Body of pancreas (tissue), 4 donors: Measurements from ENCODE around the gene DLG3. TPM values are rescaled to one million over a fixed set of nuclear protein-coding genes. Genes with fewer than 3 reads are reported as not detected.

Experiments used
- ATAC-seq: fragments of 150-250 bp; one replicate; pipeline ENCODE4 v1.9.1; 2016
- DNase-seq, 4 donors: peaks; one replicate each; pipeline ENCODE4 v3.0.0-alpha.2; 2019
- H3K27ac ChIP-seq, 4 donors: fragments of 200-600 bp; sonication (generic); 1 replicate in 3 of 4; 2 replicates in 1 of 4; pipeline versions ENCODE4 v1.5.1 to v1.6.1; 2016 to 2019; ENCODE audit warnings: mild to moderate bottlenecking in 1 of 4, mixed read lengths in 1 of 4, moderate library complexity in 1 of 4
- H3K27me3 ChIP-seq, 2 donors: fragments of 200-600 bp; sonication (generic); one replicate each; pipeline ENCODE4 v1.6.0; 2016; ENCODE audit warnings: mild to moderate bottlenecking in 1 of 2
- H3K36me3 ChIP-seq, 2 donors: fragments of 200-600 bp; sonication (generic); replicated peaks in 1 of 2; 2 replicates each; pipeline ENCODE4 v1.5.1; 2016; ENCODE audit warnings: low read depth in 2 of 2; ENCODE audit not compliant: insufficient read depth in 1 of 2
- H3K4me1 ChIP-seq: fragments of 200-600 bp; sonication (generic); one replicate; pipeline ENCODE4 v1.6.0; 2016
- H3K4me3 ChIP-seq, 2 donors: fragments of 200-600 bp; sonication (generic); 1 replicate in 1 of 2; 2 replicates in 1 of 2; pipeline ENCODE4 v1.5.1; 2016 to 2019
- H3K9me3 ChIP-seq, 3 donors: fragments of 200-600 bp; sonication (generic); 1 replicate in 2 of 3; 2 replicates in 1 of 3; pipeline ENCODE4 v1.5.1; 2016
- POLR2A ChIP-seq, 3 donors: fragments of 450-650 bp; IDR thresholded peaks; one replicate each; pipeline ENCODE4 v1.6.1; 2016; ENCODE audit warnings: antibody characterized with exemption in 3 of 3, mild to moderate bottlenecking in 2 of 3
- WGBS, 2 donors: methylation state at CpG; one replicate each; pipeline ENCODE4 v1.1.5; 2017; 5-methylcytosine and 5-hydroxymethylcytosine counted together
- intact Hi-C: fragments of 100-400 bp; cut with DNase I; formaldehyde crosslinking; loops from one replicate; pipeline ENCODE4 v1.15.1; 2023
- total RNA-seq, 2 donors: library from RNA; depleted of rRNA; stranded (reverse); fragments of >200 nt; gene quantifications; one replicate each; pipeline ENCODE4 v1.1.0, GENCODE V29; 2016
- TF ChIP-seq, protein P1 (sequence below), 7 experiments: fragments of 450-650 bp in 4 of 7; fragments of 200-600 bp in 3 of 7; sonication (generic) in 3 of 7; IDR thresholded peaks; one replicate each; pipeline ENCODE4 v1.5.1; 2016 to 2019; ENCODE audit warnings: antibody characterized with exemption in 7 of 7

Gene DLG3
- total RNA-seq, 2 donors from 2014 or later = 26.0 to 26.7 TPM

DNA sequence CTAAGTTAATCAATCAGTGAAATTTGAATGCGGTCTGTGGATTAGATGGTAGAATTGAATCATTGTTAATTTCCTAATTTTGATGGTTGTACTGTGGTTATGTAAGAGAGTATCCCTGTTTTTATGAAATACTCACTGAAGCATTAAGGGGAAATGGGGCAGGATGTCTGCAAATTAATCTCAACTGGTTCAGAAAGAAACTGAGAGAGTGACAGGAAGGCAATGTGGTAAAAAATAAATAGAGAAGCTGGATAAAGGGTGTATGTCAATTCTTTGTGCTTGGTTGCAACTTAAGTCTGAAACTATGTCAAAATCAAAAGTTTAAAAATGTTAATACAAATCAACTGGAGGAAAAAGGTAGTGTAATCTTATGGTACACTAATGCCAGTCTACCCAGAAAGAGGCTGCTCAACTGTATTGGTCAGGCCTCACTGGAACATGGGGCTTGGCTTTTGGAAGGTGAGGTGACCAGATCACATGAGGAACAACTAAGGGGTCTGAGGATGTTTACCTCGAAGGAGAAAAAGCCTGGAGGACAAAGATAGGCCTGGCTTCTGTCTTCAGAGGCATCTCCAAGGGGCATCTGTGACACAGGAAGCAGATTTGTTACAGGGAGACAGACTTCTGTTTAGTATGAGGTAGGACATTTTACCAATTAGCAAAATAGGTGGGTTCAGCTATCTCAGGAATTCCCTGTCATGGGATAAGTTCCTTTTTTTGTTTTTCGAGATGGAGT is 83.1 kb downstream of the DLG3 start:
- Histone ChIP-seq H3K27me3 (no peaks in the 10 kb centered on the region), H3K36me3 (no peaks in the 10 kb centered on the region), H3K9me3 (no peaks in the 10 kb centered on the region), H3K27ac (peak overlapping the region in 3 of 4 donors; percentile 20 to 49 (median 25)), H3K4me3 (no peak overlapping the region), H3K4me1 (peaks cover 51% of the 10 kb centered on the region)
- 57 to 59% methylated on average over 3 of the region's 3 CpGs for WGBS, 2 donors
- DNase-seq (no peak), ATAC-seq (no peak)
- intact Hi-C loops = no loop called here
- TF ChIP-seq, protein P1, sequence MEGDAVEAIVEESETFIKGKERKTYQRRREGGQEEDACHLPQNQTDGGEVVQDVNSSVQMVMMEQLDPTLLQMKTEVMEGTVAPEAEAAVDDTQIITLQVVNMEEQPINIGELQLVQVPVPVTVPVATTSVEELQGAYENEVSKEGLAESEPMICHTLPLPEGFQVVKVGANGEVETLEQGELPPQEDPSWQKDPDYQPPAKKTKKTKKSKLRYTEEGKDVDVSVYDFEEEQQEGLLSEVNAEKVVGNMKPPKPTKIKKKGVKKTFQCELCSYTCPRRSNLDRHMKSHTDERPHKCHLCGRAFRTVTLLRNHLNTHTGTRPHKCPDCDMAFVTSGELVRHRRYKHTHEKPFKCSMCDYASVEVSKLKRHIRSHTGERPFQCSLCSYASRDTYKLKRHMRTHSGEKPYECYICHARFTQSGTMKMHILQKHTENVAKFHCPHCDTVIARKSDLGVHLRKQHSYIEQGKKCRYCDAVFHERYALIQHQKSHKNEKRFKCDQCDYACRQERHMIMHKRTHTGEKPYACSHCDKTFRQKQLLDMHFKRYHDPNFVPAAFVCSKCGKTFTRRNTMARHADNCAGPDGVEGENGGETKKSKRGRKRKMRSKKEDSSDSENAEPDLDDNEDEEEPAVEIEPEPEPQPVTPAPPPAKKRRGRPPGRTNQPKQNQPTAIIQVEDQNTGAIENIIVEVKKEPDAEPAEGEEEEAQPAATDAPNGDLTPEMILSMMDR (IDR thresholded peaks at IDR 0.05) = no peak
- TF ChIP-seq POLR2A (IDR thresholded peaks at IDR 0.05) = no peak

DNA sequence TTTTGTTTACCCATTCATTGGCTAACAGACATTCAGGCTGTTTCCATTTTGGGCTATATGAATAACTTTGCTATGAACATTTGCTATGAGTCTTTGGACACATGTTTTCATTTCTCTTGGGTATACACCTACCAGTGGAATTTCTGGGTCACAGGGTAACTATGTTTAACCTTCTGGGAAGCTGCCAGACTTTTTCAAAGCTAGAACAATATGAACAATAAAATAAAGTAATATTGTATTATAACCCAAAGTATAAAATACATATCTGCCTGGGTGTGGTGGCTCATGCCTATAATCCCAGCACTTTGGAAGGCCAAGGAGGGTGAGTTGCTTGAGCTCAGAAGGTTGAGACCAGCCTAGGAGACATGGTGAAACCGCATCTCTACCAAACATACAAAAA is 90.6 kb downstream of the DLG3 start:
- intact Hi-C loops = no loop called here
- no peak overlapping the region for H3K4me3 ChIP-seq
- no peak for DNase-seq
- H3K4me1 ChIP-seq = peaks cover 12% of the 10 kb centered on the region
- no peak for ATAC-seq
- no peaks in the 10 kb centered on the region for H3K9me3 ChIP-seq
- WGBS, 2 donors = 69% methylated on average over 1 of the region's 1 CpG; no CpG with 5 or more reads in 1 of the 2 donors
- H3K27me3 ChIP-seq = peaks cover 0 to 3% of the 10 kb centered on the region in 2 donors
- no peak overlapping the region for H3K27ac ChIP-seq
- no peak for TF ChIP-seq POLR2A (IDR thresholded peaks at IDR 0.05)
- TF ChIP-seq, protein P1 (IDR thresholded peaks at IDR 0.05) = no peak
- H3K36me3 ChIP-seq = no peaks in the 10 kb centered on the region

DNA sequence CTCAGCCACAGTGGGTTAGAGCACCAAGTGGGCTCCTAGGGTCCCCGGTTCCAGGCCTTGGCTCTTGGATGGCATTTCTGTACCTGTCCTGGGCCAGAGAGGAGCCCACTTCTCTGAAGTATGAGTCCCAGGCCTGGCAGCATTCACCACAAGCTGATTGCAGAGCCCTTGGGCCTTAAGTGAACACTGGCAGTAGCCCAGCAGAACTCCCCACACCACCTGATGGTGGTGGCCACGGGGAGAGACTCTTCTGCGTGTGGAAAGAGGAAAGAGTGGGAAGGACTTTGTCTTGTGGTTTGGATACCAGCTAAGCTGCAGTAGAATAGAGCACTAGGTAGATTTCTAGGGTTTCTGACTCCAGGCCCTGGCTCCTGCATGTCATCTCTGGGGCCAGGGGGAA is 104.8 kb downstream of the DLG3 start:
- DNase-seq (peak; percentile 22 to 62 (median 39)), ATAC-seq (peak; percentile 30)
- H3K27ac ChIP-seq = peak overlapping the region; percentile 14 to 76 (median 66)
- H3K4me1 ChIP-seq = peaks cover 30% of the 10 kb centered on the region
- no peaks in the 10 kb centered on the region for H3K9me3 ChIP-seq
- H3K27me3 ChIP-seq = no peaks in the 10 kb centered on the region
- WGBS, 2 donors = 25 to 33% methylated on average over 1 to 2 of the region's 3 CpGs
- intact Hi-C loops = no loop called here
- TF ChIP-seq, protein P1 (IDR thresholded peaks at IDR 0.05) = no peak
- TF ChIP-seq POLR2A (IDR thresholded peaks at IDR 0.05) = no peak
- H3K4me3 ChIP-seq = no peak overlapping the region
- H3K36me3 ChIP-seq = no peaks in the 10 kb centered on the region

DNA sequence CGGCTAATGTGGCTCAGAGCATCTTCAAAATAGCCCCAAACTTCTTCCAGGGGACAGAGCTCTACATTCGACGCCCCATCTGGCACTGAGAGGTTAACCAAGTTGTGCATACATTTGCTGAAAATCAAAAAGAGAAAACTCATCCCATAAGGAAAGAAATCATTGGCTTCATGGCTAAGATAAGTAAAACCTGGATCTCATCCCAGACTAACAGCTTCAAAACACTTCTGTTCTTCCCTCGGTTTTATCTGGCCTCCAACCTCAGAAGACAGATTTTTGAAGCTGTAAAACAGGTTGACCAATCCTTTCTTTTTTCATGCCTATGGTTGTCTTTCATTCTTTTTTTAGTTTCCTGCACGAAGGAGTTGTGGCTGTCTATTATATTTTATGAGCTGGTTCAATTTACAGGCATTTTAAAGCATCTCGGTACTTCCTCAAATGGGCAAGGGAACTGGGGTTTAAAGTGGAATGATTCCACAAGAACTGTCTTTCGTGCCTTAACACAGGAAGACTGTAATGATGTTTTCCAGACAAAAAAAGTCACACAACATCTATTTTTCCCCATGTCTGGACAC is 107.6 kb downstream of the DLG3 start:
- DNase-seq (peak in 1 of 4 donors; percentile 13), ATAC-seq (peak; percentile 45)
- Histone ChIP-seq H3K4me3 (no peak overlapping the region), H3K27me3 (no peaks in the 10 kb centered on the region), H3K27ac (peak overlapping the region in 3 of 4 donors; percentile 51 to 76 (median 62)), H3K36me3 (no peaks in the 10 kb centered on the region), H3K9me3 (no peaks in the 10 kb centered on the region), H3K4me1 (peaks cover 28% of the 10 kb centered on the region)
- TF ChIP-seq, protein P1 (IDR thresholded peaks at IDR 0.05) = no peak
- TF ChIP-seq POLR2A (IDR thresholded peaks at IDR 0.05) = peak in 1 of 3 donors; percentile 16
- WGBS, 2 donors = 12 to 20% methylated on average over 7 of the region's 7 CpGs
- intact Hi-C loops = loop anchor here (10.0 kb wide), 1 partner anchor 97 kb away; no protein-coding TSS in a partner anchor
